NCI-H2029 (cell line): ENCODE data around the gene AARSD1.
"Not testable (repeated sequence)": the region's sequence is repeated elsewhere in the genome, so short reads cannot be mapped to it uniquely, and the experiment has no call there.

Source experiments
- DNase-seq: peaks from one replicate; lab custom pipeline; 2025; lab: John Stamatoyannopoulos, UW

AARSD1 gene, protein sequence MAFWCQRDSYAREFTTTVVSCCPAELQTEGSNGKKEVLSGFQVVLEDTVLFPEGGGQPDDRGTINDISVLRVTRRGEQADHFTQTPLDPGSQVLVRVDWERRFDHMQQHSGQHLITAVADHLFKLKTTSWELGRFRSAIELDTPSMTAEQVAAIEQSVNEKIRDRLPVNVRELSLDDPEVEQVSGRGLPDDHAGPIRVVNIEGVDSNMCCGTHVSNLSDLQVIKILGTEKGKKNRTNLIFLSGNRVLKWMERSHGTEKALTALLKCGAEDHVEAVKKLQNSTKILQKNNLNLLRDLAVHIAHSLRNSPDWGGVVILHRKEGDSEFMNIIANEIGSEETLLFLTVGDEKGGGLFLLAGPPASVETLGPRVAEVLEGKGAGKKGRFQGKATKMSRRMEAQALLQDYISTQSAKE

GRCh38 chr17:42964161-42964932, at the start of gene AARSD1:
Gene AARSD1, minus strand, starts transcription at chr17:42964454. Its CDS starts 14 bp downstream, at chr17:42964440.
- peak; percentile 88 for DNase-seq

- DNase-seq = no peak
Measured at GRCh38 chr17:43013296-43013695, 49.0 kb upstream of the AARSD1 start.

DNA sequence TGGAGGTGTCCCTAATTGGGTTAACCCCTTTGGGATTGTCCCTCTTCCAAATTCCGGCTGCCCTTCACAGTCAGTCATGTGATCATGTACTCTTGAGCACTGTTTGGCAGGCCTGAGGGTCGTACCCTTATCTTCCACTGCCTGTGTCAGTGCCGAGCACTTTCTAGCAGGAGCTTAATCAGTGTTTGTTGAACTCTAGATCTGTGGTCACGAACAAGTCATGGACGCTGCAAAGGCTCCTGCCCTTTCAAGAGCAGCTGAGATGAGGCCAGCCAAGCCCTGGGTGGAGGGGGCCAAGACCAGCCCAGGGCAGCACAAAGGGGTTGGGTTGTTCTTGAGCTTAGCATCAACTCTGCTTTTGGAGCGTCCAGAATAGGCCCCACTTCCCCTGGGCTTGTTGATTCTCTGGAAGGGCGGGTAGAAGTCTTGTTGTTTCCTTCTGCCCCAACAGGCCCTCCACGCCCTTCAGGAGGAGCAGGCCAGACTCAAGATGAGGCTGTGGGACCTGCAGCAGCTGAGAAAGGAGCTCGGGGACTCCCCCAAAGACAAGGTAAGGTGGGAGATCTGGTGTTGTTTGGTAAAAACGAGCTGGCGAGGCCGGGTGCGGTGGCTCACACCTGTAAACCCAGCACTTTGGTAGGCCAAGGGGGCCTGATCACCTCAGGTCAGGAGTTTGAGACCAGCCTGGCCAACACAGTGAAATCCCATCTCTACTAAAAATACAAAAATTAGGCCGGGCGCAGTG, 47.6 kb upstream of the AARSD1 start:
- no peak for DNase-seq

GRCh38 chr17:43010667-43011308, 46.5 kb upstream of the AARSD1 start:
- no peak for DNase-seq

- peak; percentile 47 for DNase-seq
Measured at GRCh38 chr17:43006639-43007551, 42.6 kb upstream of the AARSD1 start, which contains the start of gene IFI35. Gene IFI35, plus strand, starts transcription at chr17:43006784. Its CDS starts 164 bp downstream, at chr17:43006948.

DNA sequence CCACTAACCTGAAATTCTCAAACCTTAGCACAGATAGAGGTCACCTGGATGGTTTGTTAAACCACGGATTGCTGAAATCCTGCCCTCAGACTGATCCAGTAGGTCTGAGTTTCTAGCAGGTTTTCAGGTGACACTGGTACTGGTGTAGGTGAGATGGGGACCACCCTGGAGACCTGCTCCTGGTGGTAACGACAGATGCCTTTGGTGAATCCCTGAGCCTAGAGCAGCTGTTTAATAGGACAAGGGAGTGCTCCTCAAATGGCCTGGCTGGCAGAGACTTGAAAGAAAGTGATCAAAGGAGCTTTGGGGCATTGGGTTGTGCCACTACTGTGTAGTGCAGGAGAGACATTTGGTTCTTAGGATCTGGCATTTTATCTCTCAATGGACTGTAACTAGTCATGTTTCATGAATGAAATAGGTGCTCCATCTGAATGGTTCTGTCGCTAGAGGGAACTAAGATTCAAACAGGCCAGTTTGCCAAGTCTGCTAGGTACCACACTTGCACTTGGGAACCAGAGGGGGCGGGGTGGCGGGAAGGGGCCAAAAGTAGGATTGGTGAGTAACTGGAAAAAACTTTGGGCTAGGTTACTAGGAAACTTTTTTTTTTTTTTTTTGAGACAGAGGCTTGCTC, 39.4 kb upstream of the AARSD1 start:
- no peak for DNase-seq

- DNase-seq = not testable (repeated sequence)
Measured at GRCh38 chr17:43000894-43001293, 36.6 kb upstream of the AARSD1 start.

GRCh38 chr17:42999003-42999525, 34.8 kb upstream of the AARSD1 start:
- no peak for DNase-seq

DNA sequence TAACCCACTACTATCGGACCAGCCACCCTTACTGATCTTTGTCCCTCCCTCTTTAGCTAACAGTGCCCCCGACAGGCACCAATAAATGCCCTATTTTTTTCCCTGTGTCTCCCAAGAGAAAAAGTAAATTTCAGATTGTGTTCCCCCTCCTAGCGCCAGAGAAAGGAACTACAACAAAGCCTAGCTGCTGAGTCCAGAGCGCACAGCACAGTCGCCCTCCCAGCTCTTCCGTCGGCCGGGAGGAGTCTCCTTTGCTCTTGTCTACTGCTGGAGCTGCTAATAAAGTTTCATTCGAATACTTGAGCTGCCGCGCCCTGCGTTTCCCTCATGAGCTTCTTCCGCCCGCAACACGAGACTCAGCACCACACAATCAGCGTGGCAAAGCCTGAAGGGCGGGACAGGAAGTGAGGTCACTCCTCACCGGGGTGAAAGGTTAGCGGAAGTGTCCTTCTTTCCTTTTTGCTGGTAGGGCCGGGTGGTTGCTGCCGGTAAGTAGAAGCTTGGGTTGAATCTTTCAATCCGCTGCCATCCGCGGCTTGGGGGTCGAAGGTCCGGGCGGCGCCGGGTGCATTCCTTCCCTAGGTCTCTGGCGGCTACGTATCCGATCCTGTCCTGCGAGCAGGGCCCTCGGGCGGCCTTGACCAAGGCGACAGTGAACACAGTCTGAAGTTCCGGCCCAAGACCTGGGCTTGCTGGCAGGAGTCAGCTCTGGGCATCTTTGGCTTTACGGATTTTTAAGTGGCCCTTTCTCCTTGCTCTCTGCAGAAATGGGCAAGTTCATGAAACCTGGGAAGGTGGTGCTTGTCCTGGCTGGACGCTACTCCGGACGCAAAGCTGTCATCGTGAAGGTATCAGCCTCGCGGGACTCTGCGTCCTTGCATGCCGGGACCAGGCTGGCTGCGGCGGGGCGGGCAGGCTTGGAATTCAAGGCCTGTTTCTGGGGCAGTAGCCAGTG, 34.0 kb upstream of the AARSD1 start, which contains the start of gene RPL27:
TSS of gene RPL27 (plus strand) at position 436 of the 955 bp plus-strand sequence. CDS start at position 768, 332 bp downstream.
- peak; percentile 99 for DNase-seq

DNA sequence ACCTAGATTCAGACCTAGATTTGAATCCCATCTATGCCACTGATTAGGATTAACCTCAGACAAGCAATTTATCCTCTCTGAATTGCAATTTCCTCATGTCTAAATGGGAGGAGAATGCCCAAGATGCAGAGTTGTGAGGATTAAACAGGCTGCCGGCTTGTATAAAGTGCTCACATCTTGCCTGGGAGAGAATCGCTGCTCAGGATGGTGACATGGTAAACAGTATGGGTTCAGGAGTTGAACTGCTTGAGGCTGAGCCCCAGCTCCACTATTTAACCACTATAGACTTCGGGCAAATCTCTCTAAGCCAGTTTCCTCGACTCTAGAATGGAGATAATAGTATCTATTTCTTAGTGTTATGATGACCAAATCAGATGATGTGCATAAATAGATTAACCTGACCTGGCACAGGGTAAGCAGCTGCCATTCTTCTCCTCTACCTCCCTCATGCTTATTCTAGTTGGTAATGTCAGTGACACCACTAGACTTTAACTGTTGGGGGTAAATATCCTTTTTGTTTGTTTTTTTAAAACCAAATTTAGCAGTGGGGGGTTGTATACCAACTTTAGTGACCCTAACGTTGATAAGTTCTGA, 33.2 kb upstream of the AARSD1 start:
- no peak for DNase-seq

- DNase-seq = not testable (repeated sequence)
Measured at GRCh38 chr17:42993913-42994312, 29.7 kb upstream of the AARSD1 start.

- DNase-seq = no peak
Measured at GRCh38 chr17:42992872-42993271, 28.6 kb upstream of the AARSD1 start.

- DNase-seq = no peak
Measured at GRCh38 chr17:42991471-42991870, 27.2 kb upstream of the AARSD1 start.

GRCh38 chr17:42989726-42990652, 25.7 kb upstream of the AARSD1 start:
- DNase-seq = no peak

- DNase-seq = no peak
Measured at GRCh38 chr17:42989141-42989540, 24.9 kb upstream of the AARSD1 start.

DNA sequence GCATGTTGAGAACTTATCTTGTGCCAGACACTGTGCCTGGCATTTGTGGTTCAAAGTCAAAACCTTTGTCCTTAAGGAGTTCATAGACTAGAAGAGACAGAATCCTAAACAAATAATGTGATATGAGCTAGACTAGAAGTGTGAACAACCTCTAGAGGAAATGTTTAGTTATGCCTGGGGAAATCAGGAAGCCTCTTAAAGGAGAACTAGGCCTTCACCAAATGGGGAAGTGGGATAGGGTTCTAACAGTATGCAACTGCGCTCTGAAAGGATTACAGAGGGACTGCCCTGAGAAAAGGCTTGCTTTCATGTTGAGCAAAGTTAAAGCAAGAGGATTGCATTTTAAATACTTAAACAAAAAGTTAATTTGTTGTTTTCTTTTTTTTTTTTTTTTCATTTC, 21.0 kb upstream of the AARSD1 start:
- no peak for DNase-seq

DNA sequence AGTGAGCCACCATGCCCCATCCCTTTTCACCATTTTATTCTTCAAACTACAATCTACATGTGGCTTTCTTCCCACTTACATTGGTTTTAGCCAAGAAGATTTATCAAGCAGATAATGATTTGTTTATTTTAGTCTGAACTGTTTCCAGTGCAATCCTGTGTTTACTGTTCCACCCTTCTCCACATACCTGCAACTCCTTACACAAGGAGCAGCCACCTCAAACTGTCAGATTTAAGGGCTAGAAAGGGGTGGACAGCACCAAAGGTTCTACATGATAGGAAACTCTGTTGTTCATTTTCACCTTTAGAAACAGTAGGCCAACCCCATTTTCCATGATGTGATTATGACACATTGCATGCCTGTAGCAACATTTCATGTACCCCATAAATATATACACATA, 18.0 kb upstream of the AARSD1 start:
- no peak for DNase-seq
